Activated CD8-positive, alpha-beta T cell treated with anti-CD3 and anti-CD28 coated beads for 36 hours (primary cell): ENCODE data around the gene PPP1R9B. TPM values are rescaled to one million over a fixed set of nuclear protein-coding genes. Genes with fewer than 3 reads are reported as not detected.

Experiments used
- ATAC-seq: fragments of 200-7000 bp; cut with Tn5 transposase; one replicate; pipeline ENCODE4 v1.10.0; 2021; ENCODE audit warnings: mild to moderate bottlenecking, moderate library complexity
- CTCF ChIA-PET: fragments of 350-600 bp; sonication (Branson Sonifier 250); formaldehyde crosslinking; loops from one replicate; lab custom pipeline; 2021; ENCODE audit warnings: antibody characterized with exemption; lab: Charles Lee
- POLR2A ChIA-PET: fragments of 350-600 bp; sonication (Branson Sonifier 250); formaldehyde crosslinking; loops from one replicate; lab custom pipeline; 2021; ENCODE audit warnings: antibody characterized with exemption; lab: Charles Lee
- DNase-seq: peaks from one replicate; pipeline ENCODE4 v3.0.0-alpha.2; 2020
- H3K27ac Mint-ChIP-seq: one replicate; pipeline ENCODE4 v1.8.0; 2021; ENCODE audit warnings: mild to moderate bottlenecking, mixed read lengths
- H3K27me3 Mint-ChIP-seq: one replicate; pipeline ENCODE4 v1.8.0; 2021; ENCODE audit warnings: mixed read lengths
- H3K36me3 Mint-ChIP-seq: one replicate; pipeline ENCODE4 v1.8.0; 2021; ENCODE audit warnings: low read depth, mixed read lengths
- H3K4me1 Mint-ChIP-seq: one replicate; pipeline ENCODE4 v1.8.0; 2021; ENCODE audit warnings: low read depth, mixed read lengths
- H3K4me3 Mint-ChIP-seq: one replicate; pipeline ENCODE4 v1.8.0; 2021; ENCODE audit warnings: mild to moderate bottlenecking, moderate library complexity, mixed read lengths
- H3K9me3 Mint-ChIP-seq: one replicate; pipeline ENCODE4 v1.8.0; 2021; ENCODE audit warnings: mixed read lengths
- CTCF ChIP-seq: fragments of 200-600 bp; IDR thresholded peaks from one replicate; pipeline ENCODE4 v1.8.0; 2022; ENCODE audit warnings: antibody characterized with exemption, mild to moderate bottlenecking
- intact Hi-C: fragments of 100-400 bp; cut with micrococcal nuclease; formaldehyde crosslinking; loops from one replicate; pipeline ENCODE4 v1.10.0; 2022
- total RNA-seq, 2 experiments: library from RNA; stranded (reverse); gene quantifications; one replicate each; pipeline ENCODE4 v1.2.3, GENCODE V29; 2021

PPP1R9B gene
- total RNA-seq, 2 experiments from 2014 or later = 52.4 to 56.4 TPM

DNA sequence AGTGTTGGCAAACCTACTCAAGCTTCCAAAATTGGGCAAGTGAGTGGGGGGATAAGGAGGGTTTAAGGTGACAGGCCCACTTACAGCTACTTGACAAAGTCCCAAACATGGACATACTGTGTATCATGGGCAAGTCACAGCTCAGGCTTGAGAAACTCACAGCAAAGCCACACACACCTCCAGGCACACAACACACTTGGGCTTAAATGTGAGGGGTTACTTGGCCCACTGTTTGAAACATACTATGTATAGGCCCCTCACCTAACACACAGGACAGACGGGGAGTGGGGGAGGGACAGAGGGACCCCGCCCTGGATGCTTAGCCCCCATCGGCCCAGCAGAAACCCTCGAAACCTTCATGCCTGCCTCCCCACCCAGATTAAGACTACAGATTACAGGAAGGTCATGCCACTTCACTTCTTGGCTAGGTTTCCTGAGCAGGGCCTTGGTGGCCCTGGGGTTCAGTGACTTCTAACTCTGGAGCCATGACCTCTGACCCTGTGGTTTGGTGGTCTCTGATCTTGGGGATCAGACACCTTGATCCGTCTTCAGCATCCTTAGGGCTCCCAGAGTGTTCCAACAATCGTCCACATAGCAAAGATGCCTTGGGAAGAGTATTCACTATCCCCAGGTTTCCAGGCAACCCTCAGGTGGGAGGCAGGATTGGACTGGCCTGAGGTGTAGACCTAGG is 18.2 kb downstream of the PPP1R9B start:
- Mint-ChIP-seq H3K36me3 (peaks cover 19% of the 10 kb centered on the region), H3K4me1 (peaks cover 22% of the 10 kb centered on the region), H3K4me3 (no peak overlapping the region), H3K9me3 (no peaks in the 10 kb centered on the region), H3K27ac (no peak overlapping the region), H3K27me3 (peaks cover 23% of the 10 kb centered on the region)
- no peak for ATAC-seq
- POLR2A ChIA-PET = interaction anchor here (1.2 to 3.3 kb wide), 5 partner anchors 14 to 30 kb away, joined by 3 to 9 read pairs (median 4); no protein-coding TSS in a partner anchor
- DNase-seq = no peak
- intact Hi-C loops = no loop called here
- TF ChIP-seq CTCF = no peak
- CTCF ChIA-PET = interaction anchor here (0.6 to 3.4 kb wide), 5 partner anchors 8 to 38 kb away, joined by 3 to 23 read pairs (median 12); no protein-coding TSS in a partner anchor

GRCh38 chr17:50130559-50131305 is 19.7 kb downstream of the PPP1R9B start:
- POLR2A ChIA-PET = interaction anchor here (0.5 to 3.3 kb wide), 9 partner anchors 8 to 39 kb away, joined by 3 to 9 read pairs (median 4); no protein-coding TSS in a partner anchor
- CTCF ChIA-PET = interaction anchor here (1.0 to 3.4 kb wide), 9 partner anchors 9 to 74 kb away, joined by 3 to 23 read pairs (median 5); partner anchors contain the start of gene PPP1R9B
- peak; percentile 51 for ATAC-seq
- H3K27ac Mint-ChIP-seq = peak overlapping the region; percentile 62
- H3K4me3 Mint-ChIP-seq = peak overlapping the region; percentile 58
- intact Hi-C loops = no loop called here
- DNase-seq = peak; percentile 71
- no peaks in the 10 kb centered on the region for H3K9me3 Mint-ChIP-seq
- peaks cover 22% of the 10 kb centered on the region for H3K4me1 Mint-ChIP-seq
- H3K27me3 Mint-ChIP-seq = peaks cover 23% of the 10 kb centered on the region
- no peak for TF ChIP-seq CTCF
- H3K36me3 Mint-ChIP-seq = peaks cover 5% of the 10 kb centered on the region

- H3K36me3 Mint-ChIP-seq = peaks cover 4% of the 10 kb centered on the region
- peaks cover 23% of the 10 kb centered on the region for H3K27me3 Mint-ChIP-seq
- intact Hi-C loops = no loop called here
- CTCF ChIA-PET = interaction anchor here (1.0 to 3.4 kb wide), 8 partner anchors 10 to 73 kb away, joined by 3 to 23 read pairs (median 8); partner anchors contain the start of gene PPP1R9B
- no peaks in the 10 kb centered on the region for H3K9me3 Mint-ChIP-seq
- H3K27ac Mint-ChIP-seq = peak within 1 kb of the TSS; percentile 62
- peaks cover 22% of the 10 kb centered on the region for H3K4me1 Mint-ChIP-seq
- no peak for TF ChIP-seq CTCF
- H3K4me3 Mint-ChIP-seq = peak within 1 kb of the TSS; percentile 58
- POLR2A ChIA-PET = interaction anchor here (0.9 to 3.3 kb wide), 6 partner anchors 9 to 40 kb away, joined by 3 to 9 read pairs (median 5); no protein-coding TSS in a partner anchor
- DNase-seq (peak; percentile 61), ATAC-seq (peak; percentile 53)
Observed at GRCh38 chr17:50129728-50130558, 20.5 kb downstream of the PPP1R9B start, which contains the start of gene SAMD14. Gene SAMD14 (minus strand): TSS chr17:50130160. CDS start chr17:50124959, 5,201 bp downstream.

DNA sequence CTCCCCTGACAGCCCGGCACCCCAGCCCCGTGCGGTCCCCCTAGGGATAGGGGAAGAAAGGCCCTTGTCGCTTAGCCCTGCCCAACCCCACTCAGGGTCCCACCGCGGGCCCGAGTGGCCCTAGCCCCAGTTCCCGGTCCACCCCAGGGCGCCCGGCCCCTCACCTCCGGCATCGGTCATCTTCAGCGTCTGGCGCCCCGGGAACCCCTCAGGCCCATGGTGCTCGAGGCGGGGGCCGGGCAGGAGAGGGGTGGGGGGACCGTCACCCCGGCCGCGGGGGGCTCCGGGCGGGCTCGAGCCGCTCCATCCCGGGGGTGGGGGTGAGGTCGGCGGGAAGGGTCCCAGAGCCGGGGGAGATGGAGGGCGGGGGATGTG is 21.1 kb downstream of the PPP1R9B start:
- ATAC-seq (no peak), DNase-seq (no peak)
- intact Hi-C loops = no loop called here
- Mint-ChIP-seq H3K4me1 (peaks cover 22% of the 10 kb centered on the region), H3K27ac (no peak overlapping the region), H3K9me3 (no peaks in the 10 kb centered on the region), H3K27me3 (peaks cover 23% of the 10 kb centered on the region), H3K36me3 (peaks cover 4% of the 10 kb centered on the region), H3K4me3 (peak overlapping the region; percentile 46)
- ChIA-PET POLR2A (no interaction called here), CTCF (interaction anchor here (1.7 to 3.0 kb wide), 4 partner anchors 11 to 32 kb away, joined by 5 to 23 read pairs (median 11); partner anchors contain the start of gene PPP1R9B)
- TF ChIP-seq CTCF = no peak
